ENCODE measurements around the gene SMAD3. TPM values are rescaled to one million over a fixed set of nuclear protein-coding genes. Genes with fewer than 3 reads are reported as not detected.

SMAD3 gene
- total and polyA plus RNA-seq, 2 of the 8 experiments (the other 6 are each of a cell fraction or from before 2014, with no cell fraction given), result 10.1 to 12.4 TPM

DNA sequence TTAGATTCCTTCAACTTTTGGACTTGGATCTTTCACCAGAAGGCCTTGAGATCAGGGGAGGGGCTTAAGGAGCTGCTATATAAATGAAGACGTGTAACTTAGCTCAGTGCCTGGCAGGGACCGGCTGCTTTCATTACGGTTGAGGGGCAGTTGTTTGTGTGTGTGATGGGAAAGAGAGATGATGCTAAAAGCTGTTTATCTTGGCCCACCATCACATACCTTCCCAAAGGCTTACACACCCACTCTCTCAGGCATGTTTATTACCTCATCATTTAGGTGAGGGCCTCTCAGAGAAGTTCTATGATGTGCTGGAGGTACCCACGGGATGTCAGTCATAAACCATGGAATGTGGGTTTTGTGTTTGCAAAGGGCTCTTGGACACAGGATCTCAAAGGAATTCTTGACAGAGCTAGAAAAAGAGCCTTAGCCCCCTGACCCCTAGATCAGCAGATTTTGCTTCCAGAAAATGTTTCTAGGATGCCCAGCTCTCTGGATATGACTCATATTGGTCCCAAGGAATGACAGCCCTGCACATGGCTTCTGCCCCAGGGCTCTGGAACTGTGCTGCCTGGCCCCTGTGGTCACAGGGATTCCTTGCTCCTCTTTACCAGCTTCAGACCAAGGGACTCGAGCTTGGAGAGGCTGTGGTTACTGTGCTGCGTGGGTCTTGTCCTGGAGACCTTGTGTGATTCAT, 15.9 kb upstream of the SMAD3 start (continued):
- TF ChIP-seq SIRT6 (IDR thresholded peaks at IDR 0.05; ENCODE audit: low read length) (no peak), TAF7 (optimal IDR thresholded peaks at IDR 0.05; ENCODE audit: borderline replicate concordance, low read depth, low read length) (no peak), MAFK (IDR thresholded peaks at IDR 0.05; ENCODE audit: low read depth, low read length) (no peak), HDAC6 (IDR thresholded peaks at IDR 0.05; ENCODE audit: low read depth, low read length) (no peak), SIN3A (conservative IDR thresholded peaks at IDR 0.05 in 1 of 2, IDR thresholded peaks at IDR 0.05 in 1 of 2; ENCODE audit: low read depth in 1 of 2, low read length in 2 of 2) (no peak)
- TF ChIP-seq, protein P1, sequence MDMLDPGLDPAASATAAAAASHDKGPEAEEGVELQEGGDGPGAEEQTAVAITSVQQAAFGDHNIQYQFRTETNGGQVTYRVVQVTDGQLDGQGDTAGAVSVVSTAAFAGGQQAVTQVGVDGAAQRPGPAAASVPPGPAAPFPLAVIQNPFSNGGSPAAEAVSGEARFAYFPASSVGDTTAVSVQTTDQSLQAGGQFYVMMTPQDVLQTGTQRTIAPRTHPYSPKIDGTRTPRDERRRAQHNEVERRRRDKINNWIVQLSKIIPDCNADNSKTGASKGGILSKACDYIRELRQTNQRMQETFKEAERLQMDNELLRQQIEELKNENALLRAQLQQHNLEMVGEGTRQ (IDR thresholded peaks at IDR 0.05; ENCODE audit: low read length), result no peak
- TF ChIP-seq, protein P2, sequence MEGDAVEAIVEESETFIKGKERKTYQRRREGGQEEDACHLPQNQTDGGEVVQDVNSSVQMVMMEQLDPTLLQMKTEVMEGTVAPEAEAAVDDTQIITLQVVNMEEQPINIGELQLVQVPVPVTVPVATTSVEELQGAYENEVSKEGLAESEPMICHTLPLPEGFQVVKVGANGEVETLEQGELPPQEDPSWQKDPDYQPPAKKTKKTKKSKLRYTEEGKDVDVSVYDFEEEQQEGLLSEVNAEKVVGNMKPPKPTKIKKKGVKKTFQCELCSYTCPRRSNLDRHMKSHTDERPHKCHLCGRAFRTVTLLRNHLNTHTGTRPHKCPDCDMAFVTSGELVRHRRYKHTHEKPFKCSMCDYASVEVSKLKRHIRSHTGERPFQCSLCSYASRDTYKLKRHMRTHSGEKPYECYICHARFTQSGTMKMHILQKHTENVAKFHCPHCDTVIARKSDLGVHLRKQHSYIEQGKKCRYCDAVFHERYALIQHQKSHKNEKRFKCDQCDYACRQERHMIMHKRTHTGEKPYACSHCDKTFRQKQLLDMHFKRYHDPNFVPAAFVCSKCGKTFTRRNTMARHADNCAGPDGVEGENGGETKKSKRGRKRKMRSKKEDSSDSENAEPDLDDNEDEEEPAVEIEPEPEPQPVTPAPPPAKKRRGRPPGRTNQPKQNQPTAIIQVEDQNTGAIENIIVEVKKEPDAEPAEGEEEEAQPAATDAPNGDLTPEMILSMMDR (IDR thresholded peaks at IDR 0.05; ENCODE audit: control extremely low read depth in 1 of 3, insufficient read depth in 1 of 3, low read depth in 1 of 3, low read length in 3 of 3), result no peak

Data from H1 (cell line).